ENCODE results near the gene CDC42EP5.
"Not testable (repeated sequence)": the region's sequence is repeated elsewhere in the genome, so short reads cannot be mapped to it uniquely, and the experiment has no call there.

Gene CDC42EP5

GRCh38 chr19:54469496-54469934, 3.6 kb downstream of the CDC42EP5 start:
- TF ChIP-seq CTCF (IDR thresholded peaks at IDR 0.05; ENCODE audit: extremely low read depth, missing control alignments): no peak

GRCh38 chr19:54466110-54466480, 7.0 kb downstream of the CDC42EP5 start:
- DNase-seq (ENCODE audit: low spot score): not testable (repeated sequence)

More at GRCh38 chr19:54469496-54469934, 3.6 kb downstream of the CDC42EP5 start:
- DNase-seq (ENCODE audit: low spot score): peak; percentile 8

- no peak for DNase-seq (ENCODE audit: low spot score)
- TF ChIP-seq CTCF (IDR thresholded peaks at IDR 0.05; ENCODE audit: extremely low read depth, missing control alignments): no peak
These were observed 7.5 kb downstream of the CDC42EP5 start for GRCh38 chr19:54465426-54466109.

GRCh38 chr19:54464630-54465425, 8.3 kb downstream of the CDC42EP5 start:
- TF ChIP-seq CTCF (IDR thresholded peaks at IDR 0.05; ENCODE audit: extremely low read depth, missing control alignments): no peak
- DNase-seq (ENCODE audit: low spot score): peak; percentile 95

GRCh38 chr19:54464044-54464629, 9.0 kb downstream of the CDC42EP5 start:
- DNase-seq (ENCODE audit: low spot score): peak; percentile 92
- no peak for TF ChIP-seq CTCF (IDR thresholded peaks at IDR 0.05; ENCODE audit: extremely low read depth, missing control alignments)

- DNase-seq (ENCODE audit: low spot score): peak; percentile 96
- TF ChIP-seq CTCF (IDR thresholded peaks at IDR 0.05; ENCODE audit: extremely low read depth, missing control alignments): no peak
These were observed 9.5 kb downstream of the CDC42EP5 start, which contains the start of gene LENG9 for GRCh38 chr19:54463531-54464043. Gene LENG9, minus strand, starts transcription at chr19:54463778. Its CDS starts 252 bp downstream, at chr19:54463526.

GRCh38 chr19:54462655-54463530, 10.2 kb downstream of the CDC42EP5 start:
- no peak for TF ChIP-seq CTCF (IDR thresholded peaks at IDR 0.05; ENCODE audit: extremely low read depth, missing control alignments)
- DNase-seq (ENCODE audit: low spot score): peak; percentile 67

Data from GM20000 (cell line).